Stromal cell of bone marrow (primary cell): ENCODE measurements around the gene NRL.
"Not testable (repeated sequence)": the region's sequence is repeated elsewhere in the genome, so short reads cannot be mapped to it uniquely, and the experiment has no call there.

Experiments used
- DNase-seq: peaks from one replicate; pipeline ENCODE4 v3.0.0-alpha.2; 2012; ENCODE audit warnings: low read depth

The NRL gene

DNA sequence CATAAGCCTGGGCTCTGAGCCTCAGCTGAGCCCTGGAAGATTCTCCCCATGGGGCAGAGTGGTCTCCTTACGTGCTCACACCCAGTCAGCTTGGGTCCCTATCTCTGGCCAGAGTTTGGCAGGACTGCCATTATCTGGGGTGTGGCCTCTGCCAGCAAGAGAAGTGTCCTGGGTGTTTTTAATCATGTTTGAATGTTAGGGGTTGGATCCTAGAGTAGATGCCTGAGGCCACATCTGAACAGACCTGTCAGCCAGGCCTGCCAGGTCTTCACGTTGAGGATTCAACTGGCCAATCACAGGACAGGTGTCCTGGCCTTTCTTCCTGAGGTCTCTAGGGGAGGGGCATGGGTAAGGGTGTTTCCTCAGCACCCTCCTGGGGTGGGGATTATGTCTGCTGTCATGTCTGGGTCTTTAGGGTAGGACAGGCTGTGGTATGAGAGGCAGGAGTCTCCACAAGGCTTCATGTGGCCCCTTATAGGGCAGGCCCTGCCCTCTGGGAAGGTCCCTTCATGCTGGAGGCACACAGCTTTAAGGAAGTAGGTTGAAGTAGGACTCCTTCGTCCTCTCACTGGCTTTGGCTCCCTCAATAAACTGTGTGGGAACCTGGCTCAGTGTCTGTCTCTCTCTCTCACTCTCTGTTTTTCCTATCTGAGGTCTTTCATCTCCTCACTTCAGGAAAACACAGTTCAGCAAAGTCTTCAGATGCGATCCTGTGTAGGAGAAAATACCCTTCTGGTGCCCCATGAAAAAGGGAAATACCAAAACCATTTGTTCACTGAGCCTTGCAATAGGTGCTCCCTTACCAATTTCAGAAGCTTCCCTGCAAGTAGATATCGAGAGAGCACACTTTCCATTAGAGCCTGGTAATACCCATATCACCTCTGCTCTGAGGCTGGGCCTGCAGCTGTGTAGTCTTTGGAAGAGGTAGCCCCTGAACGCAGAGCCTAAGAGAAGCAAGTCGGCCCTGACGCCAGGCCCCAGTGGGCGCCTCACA, 9.0 kb upstream of the NRL start:
- DNase-seq, result no peak

- DNase-seq, result no peak
These were observed 8.1 kb upstream of the NRL start for GRCh38 chr14:24122898-24123297.

- no peak for DNase-seq
These were observed 7.7 kb upstream of the NRL start for GRCh38 chr14:24122416-24122815.

DNA sequence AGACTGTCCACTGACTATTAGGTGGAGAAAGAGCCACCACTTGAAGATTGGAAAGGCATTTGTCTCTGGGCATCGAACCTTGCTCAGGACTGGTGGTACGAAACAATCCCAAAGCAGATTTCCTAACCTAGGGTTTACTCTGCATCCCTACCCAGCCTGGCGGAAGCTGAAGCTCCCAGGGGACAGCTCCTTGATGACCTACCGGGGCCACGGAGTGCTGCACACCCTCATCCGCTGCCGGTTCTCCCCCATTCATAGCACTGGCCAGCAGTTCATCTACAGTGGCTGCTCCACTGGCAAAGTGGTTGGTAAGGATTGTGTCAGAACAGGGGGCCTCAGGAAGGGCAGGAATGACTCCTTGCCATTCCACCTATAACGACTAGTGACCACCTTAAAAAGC, 6.5 kb upstream of the NRL start:
- DNase-seq, result no peak

- DNase-seq, result no peak
These were observed 4.9 kb upstream of the NRL start for GRCh38 chr14:24119691-24120090.

- DNase-seq, result no peak
These were observed 2.4 kb upstream of the NRL start for GRCh38 chr14:24117179-24117578.

DNA sequence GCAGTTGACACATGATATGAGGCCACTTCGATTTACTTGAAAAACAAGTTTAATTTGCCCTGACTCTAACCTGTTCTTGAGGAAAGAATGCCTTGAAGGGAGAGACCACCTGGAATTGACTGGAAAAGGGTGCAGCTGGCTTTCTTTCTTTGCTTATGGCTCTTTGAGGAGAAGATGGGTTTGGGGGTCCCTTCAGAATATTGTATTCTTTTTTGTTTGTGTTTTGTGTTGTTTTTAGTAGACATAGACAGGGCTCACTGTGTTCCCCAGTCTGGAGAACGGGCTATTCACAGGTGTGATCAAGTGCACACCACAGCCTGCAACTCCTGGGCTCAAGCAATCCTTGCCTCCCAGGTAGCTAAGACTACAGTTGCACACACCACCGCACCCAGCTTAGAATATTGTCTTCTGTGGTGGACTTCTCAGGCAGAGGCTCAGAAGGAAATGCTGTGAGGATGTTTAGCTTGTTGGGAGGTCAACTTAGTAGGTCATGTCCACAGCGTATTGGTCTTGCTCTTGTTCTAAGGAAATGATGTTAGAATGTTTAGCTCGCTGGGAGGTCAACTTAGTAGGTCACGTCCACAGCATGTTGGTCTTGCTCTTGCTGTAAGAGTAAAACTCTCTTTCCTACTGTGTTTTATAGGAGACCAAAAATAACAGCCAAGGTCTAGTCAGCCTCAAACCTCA, 1.5 kb upstream of the NRL start:
- no peak for DNase-seq

DNA sequence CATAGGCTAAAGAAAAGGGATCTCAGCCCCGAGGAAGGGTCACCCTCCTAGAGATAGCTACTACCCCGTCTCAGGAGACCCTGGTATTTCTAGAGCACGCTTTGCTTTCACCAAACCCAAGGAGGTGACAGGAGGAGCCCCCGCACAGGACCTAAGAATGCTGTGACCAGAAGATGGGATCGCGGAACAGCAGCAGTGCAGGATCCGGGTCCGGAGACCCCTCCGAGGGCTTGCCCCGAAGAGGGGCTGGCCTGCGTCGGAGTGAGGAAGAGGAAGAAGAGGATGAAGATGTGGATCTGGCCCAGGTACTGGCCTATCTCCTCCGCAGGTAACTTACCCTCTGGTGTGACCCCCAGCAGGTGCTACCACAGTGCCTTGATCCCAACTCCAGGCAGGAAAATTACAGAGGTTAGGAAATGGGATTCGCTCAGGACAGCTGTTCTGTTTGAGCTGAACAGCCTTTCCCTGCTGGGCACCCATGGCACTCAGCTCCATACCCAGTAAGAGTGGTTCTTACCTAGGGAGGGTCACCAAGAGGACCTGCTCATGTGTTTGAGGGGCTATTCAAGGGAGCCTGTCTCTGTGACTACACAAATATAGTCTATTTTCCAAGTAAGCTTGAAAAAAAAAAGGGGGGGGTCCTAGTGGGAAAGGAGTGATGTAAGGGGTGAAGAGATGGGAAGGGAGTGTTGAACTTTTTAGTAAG, 826 bp upstream of the NRL start:
- no peak for DNase-seq

DNA sequence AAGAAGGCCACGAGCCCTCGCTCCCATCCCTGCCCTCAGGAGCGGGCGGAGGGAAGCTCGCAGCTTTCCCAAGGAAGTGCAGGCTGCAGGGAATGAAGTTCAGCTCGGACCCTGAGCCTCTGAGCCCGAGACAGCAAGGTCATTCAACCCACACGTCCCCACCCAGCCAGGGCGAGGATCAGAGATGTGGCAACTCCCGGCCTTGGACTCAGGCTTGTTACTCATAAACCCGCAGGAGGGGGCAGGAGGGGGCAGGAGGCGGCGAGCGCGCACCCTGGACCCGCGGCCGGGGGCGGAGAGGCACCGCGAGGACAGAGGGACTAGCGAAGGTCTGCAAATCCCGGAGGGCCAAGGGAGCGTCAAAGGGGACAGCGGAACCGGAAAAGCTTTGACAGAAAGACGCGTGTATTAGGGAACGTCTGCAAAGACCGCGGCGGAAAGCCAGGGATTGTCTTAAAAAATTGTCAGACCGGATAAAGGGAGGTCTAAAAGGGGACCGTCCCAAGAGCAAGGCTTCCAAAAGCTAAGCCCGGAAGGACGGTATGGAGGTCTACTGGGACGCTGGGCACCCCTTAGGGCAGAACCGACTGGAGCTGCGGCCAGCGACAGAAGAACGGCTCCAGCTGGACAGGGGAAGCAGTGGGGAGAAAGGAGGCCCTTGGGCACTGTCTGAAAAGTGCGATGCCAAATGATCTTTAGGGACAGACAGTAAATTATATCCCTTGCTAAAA, 783 bp downstream of the NRL start:
- peak; percentile 81 for DNase-seq

DNA sequence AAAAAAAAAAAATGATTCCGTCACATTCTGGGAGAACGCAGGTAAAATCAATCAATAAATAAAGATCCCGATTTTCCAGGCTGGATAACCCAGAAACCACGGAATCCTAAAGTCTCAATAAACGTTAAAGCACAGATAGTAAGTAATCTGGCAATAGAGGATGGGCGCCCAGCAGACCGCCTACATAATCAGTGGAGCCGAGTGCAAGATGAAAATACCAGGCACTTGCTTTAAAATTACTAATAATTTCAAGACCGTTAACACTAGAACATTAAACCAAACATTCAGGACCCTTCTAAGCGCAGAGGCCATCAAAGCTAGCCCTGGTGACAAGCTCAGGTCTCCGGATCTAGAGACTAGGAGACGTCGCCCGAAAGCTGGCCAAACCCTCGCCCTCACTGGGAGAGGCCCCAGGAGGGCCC, 1.4 kb downstream of the NRL start:
- no peak for DNase-seq

- DNase-seq, result no peak
These were observed 4.2 kb downstream of the NRL start for GRCh38 chr14:24110523-24110922.

DNA sequence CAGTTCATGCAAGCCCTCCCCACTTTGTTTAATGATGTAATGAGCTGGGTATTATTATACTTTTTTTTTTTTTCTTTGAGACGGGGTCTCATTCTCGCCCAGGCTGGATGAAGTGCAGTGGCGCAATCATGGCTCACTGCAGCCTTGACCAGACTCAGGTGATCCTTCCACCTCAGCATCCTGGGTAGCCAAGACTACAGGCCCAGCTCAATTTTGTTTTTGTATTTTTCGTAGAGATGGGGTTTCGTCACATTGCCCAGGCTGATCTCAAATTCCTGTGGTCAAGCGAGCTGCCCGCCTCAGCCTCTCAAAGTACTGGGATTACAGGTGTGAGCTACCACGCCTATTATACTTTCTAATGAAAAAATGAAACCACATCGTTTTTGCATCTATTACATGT, 4.7 kb downstream of the NRL start:
- DNase-seq, result no peak

- DNase-seq, result no peak
These were observed 6.3 kb downstream of the NRL start for GRCh38 chr14:24108336-24108874.

DNA sequence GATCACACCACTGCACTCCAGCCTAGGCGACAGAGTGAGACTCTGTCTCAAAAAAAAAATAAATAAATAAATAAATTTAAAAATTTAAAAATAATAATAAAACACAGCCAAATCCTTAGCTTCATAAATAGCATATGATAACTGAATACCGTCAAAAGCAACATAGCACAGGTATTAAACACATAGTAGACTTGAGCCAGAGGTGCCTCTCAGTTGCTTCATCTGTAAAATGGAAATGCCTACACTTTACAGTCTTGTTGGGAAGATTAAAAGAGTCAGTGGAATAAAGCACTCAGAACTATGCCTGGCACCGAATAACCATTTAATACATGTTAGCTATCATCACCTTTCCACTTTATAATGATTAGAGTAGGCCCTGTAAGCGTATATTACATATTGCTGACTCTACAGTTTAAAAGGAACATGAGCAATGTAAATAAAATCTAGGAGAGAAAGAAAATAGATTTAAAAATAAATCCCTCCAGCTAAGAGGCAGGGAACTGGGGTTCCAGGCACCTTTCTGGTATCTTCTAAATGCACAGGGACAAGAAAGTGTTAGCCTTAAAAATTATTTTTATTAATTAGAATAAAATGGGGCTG, 8.0 kb downstream of the NRL start:
- no peak for DNase-seq

- not testable (repeated sequence) for DNase-seq
These were observed 9.0 kb downstream of the NRL start for GRCh38 chr14:24105609-24106239.

GRCh38 chr14:24103451-24103850, 11.3 kb downstream of the NRL start:
- DNase-seq, result no peak

GRCh38 chr14:24102357-24103048, 12.2 kb downstream of the NRL start:
- DNase-seq, result no peak

- DNase-seq, result no peak
These were observed 13.7 kb downstream of the NRL start for GRCh38 chr14:24100982-24101494.

DNA sequence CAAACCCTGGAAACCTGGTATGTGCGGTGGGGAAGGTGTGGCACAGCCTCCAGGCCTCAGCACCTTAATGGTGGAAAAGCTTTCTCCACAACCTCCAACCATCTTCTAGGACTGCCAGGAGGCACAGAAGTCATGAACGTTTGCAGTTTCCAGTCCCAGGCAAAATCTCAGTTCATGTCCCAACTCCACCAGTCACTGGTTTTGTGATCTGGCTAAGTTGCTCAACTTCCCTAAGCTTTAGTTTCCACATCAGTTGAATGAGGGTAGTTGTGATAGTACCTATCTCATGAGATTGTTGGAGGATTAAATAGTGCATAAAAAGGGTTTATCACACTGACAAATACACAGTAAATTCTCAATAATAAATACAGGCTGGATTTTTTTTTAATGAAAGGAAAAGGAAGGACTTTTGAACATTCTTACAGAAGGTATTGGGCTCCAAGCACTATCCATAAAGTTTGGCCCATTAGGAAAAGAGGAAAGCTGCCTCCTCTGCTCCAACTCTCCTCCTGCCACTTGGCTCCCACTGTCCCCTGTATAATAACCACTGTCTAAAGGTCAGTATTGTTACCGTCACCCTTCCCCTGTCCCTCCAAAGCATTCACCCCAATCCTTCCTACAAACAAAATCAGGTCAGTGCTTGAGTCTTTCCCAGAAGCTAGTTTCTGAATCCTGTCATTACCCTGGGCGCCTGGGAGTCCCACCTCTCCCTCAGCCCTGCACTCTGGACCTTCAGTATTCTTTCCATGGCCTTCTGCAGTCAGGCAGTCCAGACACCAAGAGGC, 14.4 kb downstream of the NRL start:
- no peak for DNase-seq
